Measurements from ENCODE around the gene SALL3.

Gene SALL3

DNA sequence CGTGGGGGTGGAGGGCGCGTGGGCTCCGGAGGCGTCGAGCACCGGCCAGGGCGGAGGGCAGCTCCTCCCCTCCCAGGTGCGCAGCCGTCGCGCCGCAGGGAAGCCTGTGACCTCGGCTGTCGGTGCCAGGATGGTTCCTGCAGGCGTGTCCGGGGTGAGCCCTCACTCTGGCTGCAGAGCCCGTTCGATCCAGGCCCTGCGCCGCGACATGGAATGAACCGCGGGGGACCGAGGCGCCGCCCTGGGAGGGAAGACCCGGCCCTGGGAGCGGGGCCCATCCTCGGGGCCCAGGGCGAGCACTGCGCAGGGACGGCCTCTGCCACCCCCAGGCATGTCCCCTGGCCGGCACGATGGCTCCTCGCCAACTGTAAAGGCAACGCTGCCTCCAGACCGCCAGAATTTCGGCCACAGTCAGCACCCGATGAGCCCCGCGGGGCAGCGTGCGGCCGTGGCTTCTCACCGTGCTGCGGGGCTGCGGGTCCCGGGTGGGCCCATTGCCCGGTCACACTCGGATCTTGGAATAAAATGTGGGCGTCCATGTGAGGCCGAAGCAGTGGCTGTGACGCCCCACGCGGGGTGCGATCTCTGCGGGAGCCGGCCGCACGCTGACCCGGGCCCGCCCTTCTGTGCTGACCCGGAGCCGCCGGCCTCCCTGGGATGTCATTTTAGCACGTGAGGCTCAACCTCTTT, 26.6 kb downstream of the SALL3 start:
- no peak for DNase-seq (ENCODE audit: low read depth in 3 of 3)

DNA sequence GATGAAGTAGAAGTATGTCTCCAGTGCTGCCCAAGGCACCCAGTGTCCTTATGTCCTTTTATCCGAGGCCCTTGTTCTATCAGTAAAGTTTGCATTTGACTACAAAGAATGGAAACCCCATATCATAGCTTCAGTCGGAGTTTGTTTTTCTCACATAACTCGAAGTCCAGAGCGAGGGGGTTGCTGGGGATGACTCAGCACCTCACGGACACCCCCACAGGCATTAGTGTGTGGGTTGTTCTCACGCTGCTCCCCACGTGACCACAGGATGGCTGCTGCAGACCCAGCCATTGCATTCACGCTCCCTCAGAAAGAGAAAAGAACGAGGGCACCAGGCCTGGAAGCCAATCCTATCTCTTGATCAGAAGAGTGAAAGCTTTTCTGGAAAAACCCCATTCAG, 27.8 kb downstream of the SALL3 start:
- DNase-seq (ENCODE audit: low read depth in 3 of 3), result no peak

DNA sequence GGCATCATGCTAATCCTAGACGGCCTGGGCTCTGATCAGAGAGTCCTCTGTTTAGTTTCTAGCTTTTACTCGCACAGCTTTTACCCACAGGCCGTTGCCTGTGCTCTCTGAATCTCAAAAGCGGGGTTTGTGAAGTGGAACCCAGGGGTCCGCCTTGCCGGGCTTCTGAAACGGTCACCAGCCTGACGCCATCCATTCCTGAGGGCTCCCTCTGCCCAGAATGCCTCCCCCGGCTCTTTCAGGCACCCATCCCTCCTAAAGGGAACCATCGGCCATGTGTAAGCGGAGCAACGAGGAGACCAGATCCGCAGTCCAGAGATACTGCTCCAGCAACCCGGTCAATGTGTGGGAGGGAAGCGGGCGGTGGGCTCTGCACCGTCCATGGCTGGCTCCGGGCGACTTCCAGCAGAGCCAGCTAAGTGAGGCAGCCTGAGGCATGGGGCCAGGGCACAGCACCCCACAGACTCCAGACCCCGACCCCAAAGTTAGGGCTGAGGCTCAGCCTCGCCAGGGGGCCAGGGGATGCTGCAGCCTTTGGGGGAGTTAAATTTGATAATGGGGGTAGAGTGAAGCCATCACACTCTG, 28.8 kb downstream of the SALL3 start:
- DNase-seq (ENCODE audit: low read depth in 3 of 3), result no peak

DNA sequence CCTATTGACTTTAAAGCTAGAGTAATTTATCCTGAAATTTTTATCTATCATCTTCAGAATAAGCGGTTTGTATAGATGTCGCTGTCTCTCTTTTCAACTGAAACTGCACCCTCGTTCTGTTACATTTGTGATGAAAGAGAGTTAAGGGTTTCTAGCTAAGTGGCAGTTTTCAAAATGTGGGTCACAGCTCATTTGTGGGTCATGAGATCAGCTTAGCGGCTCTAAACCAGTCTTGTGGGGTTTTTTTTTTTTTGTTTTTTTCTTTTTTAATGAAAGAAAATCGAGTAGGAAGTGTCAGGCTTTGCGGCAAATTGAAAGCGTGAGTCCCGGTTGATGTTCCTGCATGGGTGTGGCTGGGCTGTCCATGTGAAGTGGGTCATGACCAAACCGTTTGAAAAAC, 31.2 kb downstream of the SALL3 start:
- no peak for DNase-seq (ENCODE audit: low read depth in 3 of 3)

DNA sequence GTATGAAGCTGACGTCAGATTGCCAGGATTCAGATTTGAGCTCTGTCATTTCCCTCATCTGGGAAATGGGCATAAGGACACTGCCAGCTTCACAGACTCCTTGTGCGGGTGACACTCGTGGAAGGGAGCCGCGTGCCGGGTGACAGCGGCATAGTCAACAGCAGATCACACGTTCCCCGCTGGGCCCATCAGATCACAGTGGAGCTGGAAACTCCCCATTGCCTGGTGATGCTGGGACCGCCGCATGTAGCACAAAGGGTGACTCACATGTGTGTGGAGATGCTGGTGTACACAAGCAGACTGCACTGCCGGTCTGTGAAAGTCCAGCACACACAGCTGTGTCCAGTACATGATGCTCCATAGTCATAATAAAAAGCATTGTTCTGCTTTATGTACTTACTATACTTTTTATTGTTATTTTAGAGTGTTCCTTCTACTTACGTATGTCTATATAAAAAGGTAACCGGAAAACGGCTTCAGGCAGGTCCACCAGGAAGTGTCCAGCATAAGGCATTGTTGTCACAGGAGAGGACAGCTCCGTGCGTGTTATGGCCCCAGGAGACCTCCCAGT, 31.8 kb downstream of the SALL3 start:
- DNase-seq (ENCODE audit: low read depth in 3 of 3), result no peak

DNA sequence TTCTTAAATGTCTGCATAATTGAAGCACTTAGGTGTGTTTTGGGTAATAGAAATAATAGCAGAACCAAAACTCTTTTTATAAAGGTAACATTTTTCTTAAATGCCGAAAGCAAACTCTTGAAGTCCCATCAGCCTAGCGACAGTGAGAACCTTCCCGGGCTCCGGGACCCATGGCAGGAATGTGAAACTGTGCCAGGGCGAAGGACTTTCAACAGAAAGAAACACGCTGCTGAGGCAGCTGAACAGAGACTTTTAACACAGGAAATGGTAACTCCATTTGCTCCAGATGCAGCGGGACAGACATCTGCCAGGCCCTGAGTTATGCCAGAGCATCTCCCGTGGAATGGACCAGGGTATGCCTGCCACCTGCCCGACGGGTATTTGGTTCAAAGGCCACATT, 34.3 kb downstream of the SALL3 start:
- DNase-seq (ENCODE audit: low read depth in 3 of 3), result no peak

DNA sequence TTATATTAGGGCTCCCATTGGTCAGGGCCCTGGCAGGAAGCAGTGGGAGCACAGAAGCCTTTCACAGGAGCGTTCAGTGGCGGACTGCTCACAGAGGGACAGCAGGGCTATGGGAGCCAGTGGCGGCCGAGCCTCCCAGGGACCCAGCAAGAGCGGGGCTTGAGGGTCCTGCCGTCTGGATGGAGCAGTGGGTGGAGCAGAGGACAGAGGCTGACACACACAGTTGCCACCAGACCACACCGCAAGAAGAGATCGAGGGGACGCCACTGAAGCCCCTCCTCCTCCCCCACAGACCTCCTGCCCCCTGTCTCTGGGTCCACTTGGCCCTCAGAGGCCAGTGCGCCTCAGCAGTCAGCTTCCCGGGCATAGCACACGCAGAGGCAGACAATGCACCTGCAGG, 39.3 kb downstream of the SALL3 start:
- DNase-seq (ENCODE audit: low read depth in 3 of 3), result no peak

DNA sequence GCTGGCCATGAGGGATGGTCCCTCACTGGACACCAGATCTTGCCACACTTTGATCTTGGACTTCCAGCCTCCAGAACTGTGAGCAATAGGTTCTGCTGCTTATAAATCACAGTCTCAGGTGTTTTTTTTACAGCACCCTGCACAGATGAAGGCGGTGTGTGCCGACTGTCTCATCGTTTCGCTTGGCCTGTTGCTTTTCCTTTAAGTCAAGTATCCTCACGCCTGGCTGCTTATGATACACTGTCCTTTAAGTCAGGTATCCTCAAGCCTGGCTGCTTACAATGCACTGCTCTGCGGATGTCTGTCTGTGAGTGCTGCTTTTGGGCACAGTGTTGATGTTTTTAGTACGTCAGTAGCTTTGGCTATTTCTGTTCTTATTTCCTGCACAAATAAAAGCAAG, 40.3 kb downstream of the SALL3 start:
- DNase-seq (ENCODE audit: low read depth in 3 of 3), result no peak

DNA sequence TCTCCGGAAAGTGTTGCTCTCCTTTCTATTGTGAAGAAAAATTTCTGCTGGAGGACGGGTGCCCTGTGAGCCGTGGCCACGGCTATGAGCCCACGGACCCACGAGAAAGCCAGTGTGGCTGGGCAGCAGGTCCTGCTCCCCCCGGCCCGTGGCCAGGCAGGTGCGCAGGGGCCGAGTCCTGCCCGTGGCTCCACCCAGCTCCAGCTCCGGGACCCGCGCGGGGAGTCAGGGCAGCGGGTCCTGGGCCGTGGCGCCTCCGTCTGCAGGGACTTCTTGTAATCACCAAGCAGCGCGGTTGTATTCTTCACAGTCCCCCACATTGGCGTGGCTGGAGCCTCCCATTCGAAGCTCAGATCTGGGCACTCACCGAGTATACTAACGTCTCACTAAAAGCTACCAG, 43.0 kb downstream of the SALL3 start:
- no peak for DNase-seq (ENCODE audit: low read depth in 3 of 3)

DNA sequence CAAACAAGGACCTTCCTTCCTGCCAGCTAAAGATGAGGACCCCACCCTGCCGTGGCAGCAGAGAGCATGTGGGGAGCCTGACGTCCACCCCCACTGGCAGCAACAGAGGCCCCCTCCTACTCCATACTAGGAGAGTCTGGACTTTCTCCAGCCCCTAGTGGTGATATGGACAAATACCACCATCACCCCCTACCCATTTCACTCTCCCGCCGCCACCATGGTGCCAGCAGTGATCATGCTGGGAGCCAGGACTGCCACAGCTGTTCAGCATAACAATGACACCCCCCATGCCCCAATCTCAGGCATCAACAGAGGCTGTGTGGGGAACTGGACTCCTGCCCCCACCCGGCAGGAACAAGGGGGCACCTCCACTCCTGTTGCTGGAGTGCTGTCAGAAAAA, 46.9 kb downstream of the SALL3 start:
- DNase-seq (ENCODE audit: low read depth in 3 of 3), result no peak

DNA sequence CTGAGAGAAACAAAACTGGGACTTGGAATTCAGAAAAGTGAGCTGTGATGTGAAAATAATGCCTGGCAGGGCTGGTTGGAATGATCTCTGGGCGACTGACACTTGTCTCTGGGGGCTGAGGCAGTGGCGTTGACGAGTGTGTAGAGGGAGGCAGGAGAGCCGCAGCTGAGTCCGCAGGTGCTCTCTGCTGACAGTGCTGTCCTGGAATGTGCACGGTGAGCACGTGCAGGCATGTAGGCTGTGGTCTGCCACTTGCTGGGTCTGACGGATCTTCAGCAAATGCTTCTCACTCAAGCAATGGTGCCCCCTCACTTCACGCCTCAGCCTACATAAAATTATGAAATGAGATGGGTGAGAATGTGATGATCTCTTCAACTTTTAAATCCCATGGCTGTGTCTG, 51.1 kb downstream of the SALL3 start:
- DNase-seq (ENCODE audit: low read depth in 3 of 3), result no peak

DNA sequence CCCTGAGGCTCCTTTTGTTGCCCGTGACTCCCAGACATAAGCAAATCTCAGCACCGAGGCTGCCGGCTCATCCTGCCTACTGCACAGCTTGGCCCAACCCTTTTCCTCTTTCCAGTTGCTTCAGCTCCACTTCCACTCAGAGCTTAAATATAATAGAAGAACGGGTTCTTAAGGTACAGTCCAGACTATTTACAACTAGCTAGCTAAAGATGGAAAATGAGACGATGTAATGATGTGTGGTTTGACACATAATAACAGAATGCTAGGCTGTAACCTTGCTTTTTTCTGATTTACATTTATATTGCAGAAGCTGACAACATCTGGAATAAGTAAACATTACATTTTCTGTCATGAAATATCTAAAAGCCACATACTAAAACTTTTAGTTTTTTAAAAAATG, 62.7 kb downstream of the SALL3 start:
- DNase-seq (ENCODE audit: low read depth in 3 of 3), result no peak

DNA sequence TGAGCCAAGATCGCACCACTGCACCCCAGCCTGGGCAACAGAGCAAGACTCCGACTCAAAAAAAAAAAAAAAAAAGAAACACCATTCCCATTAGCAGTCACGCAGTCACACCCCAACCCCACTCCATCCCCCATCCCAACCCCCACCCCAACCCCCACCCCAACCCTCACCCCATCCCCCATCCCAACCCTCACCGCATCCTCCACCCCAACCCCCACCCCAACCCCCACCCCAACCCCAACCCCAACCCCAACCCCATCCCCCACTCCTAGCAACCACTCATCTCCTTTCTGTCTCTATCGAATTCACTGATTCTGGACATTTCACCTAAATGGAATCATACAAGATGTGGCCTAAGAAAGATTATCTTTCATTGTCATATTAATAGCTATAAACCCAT, 63.7 kb downstream of the SALL3 start:
- no peak for DNase-seq (ENCODE audit: low read depth in 3 of 3)

DNA sequence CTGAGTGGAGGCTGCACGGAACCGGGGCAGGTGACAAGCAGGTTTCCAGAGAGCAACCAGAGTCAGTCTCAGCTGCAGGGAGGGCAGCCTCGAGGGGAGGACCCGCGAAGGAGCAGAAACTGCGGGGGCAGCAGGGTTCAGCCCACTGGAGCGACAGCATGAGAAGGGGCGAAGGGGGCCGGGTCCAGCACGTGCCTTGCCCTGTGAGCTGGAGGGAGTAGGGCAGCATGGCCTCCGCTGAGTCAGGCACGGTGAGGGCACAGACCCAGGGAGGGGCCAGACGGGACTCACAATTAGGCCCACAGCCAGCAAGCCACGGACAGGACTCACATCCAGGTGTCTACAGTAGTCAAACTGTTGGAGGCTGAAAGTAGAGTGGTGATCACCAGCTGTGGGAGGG, 66.9 kb downstream of the SALL3 start:
- no peak for DNase-seq (ENCODE audit: low read depth in 3 of 3)

DNA sequence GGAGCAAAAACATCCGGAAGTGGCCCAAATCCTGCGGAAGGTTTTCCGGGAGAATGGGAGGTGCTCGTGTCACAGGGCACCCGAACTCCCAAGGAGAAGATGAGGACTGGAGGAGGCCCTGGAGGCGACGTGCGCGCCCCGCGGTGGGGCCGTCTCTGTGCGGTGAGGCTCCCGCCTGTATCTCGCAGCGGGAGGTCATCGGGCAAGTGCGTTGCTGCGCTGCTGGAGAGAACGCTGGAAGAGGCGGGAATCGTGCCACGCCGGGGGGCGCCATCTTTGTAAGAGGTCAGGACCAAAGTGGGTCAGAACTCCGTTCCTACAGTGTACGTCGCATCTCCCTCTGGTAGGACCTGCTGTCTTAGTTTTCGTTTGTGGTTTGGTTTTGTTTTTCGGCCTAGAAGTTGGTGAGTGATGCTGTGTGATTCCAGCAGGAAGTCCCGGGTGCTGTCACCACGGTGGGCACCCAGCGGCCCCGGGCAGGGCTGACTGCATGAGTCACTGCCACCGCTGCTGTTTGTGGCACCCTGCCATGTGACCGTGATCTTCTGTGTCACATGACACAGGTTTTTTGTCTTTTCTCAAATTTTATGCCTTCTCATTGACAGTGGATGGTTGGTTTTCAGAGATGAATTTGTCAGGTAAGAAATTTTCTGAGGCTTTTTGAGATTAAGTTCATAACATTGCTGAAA, 68.1 kb downstream of the SALL3 start:
- DNase-seq (ENCODE audit: low read depth in 3 of 3), result no peak

DNA sequence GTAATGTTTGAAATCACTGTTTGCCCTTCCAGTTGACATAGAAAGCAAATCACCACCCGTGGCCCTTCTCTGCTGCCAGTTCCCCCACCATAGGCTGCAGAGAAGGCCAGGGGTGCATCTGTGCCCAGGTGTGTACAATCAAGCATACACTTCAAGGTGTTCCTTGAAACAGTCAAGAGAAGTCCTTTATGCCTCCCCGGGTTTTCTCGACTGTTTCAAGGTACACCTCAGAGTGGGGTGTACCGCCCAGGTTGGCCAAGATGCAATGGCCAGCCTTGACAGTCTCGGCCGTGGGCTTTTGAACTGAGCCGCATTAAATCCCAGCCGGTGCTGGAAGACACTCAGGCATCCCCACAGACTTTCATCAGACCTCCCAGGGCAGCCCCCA, 68.6 kb downstream of the SALL3 start:
- DNase-seq (ENCODE audit: low read depth in 3 of 3), result no peak

DNA sequence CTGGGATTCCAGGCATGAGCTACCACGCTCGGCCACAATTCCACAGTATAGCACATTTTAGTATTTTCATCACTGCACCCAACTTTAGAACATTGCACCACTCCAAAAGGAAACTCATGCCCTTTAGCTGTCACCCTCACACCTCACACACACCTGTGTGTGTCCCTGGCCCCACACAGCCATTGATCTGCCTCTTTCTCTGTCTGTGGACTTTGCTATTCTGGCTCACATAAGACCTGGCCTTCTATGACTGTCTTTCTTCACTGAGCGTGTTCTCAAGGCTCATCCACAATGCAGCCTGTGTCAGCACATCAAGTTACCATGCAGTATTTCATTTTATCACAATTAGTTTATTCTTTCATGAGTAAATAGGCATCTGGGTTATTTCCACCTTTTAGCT, 69.9 kb downstream of the SALL3 start:
- no peak for DNase-seq (ENCODE audit: low read depth in 3 of 3)

Measured in stimulated activated CD4-positive, alpha-beta T cell treated with anti-CD3 and anti-CD28 coated beads, TNF-alpha, amount 100 ng/mL, for 4 hours (primary cell).